ENCODE measurements around the gene ZMYND8. TPM values are rescaled to one million over a fixed set of nuclear protein-coding genes. Genes with fewer than 3 reads are reported as not detected.

ZMYND8 gene
- total RNA-seq, 1 donor from 2014 or later: 86.0 TPM

- H3K4me1 Mint-ChIP-seq: peaks cover 16% of the 10 kb centered on the region
- DNase-seq (ENCODE audit: low read depth, low spot score): no peak
- no peak for TF ChIP-seq CTCF (conservative IDR thresholded peaks at IDR 0.05)
- no peaks in the 10 kb centered on the region for H3K27me3 Mint-ChIP-seq (ENCODE audit: low read depth)
- H3K36me3 Mint-ChIP-seq (ENCODE audit: low read depth): peaks cover 6% of the 10 kb centered on the region
- no peaks in the 10 kb centered on the region for H3K9me3 Mint-ChIP-seq
- no peak overlapping the region for H3K4me3 Mint-ChIP-seq
- no peak overlapping the region for H3K27ac Mint-ChIP-seq (ENCODE audit: unreplicated experiment)
Observed at GRCh38 chr20:47273591-47274235, 82.8 kb downstream of the ZMYND8 start.

- H3K27me3 Mint-ChIP-seq (ENCODE audit: low read depth): no peaks in the 10 kb centered on the region
- H3K9me3 Mint-ChIP-seq: no peaks in the 10 kb centered on the region
- peaks cover 16% of the 10 kb centered on the region for H3K4me1 Mint-ChIP-seq
- peak; percentile 54 for DNase-seq (ENCODE audit: low read depth, low spot score)
- H3K27ac Mint-ChIP-seq (ENCODE audit: unreplicated experiment): no peak overlapping the region
- TF ChIP-seq CTCF (conservative IDR thresholded peaks at IDR 0.05): peak; percentile 96
- H3K4me3 Mint-ChIP-seq: no peak overlapping the region
- peaks cover 3% of the 10 kb centered on the region for H3K36me3 Mint-ChIP-seq (ENCODE audit: low read depth)
Observed at GRCh38 chr20:47272893-47273590, 83.5 kb downstream of the ZMYND8 start.

GRCh38 chr20:47271046-47271615 lies 85.4 kb downstream of the ZMYND8 start:
- Mint-ChIP-seq H3K27ac (ENCODE audit: unreplicated experiment) (no peak overlapping the region), H3K36me3 (ENCODE audit: low read depth) (peaks cover 4% of the 10 kb centered on the region), H3K4me1 (peaks cover 28% of the 10 kb centered on the region), H3K9me3 (no peaks in the 10 kb centered on the region), H3K4me3 (no peak overlapping the region), H3K27me3 (ENCODE audit: low read depth) (no peaks in the 10 kb centered on the region)
- TF ChIP-seq CTCF (conservative IDR thresholded peaks at IDR 0.05): no peak
- DNase-seq (ENCODE audit: low read depth, low spot score): no peak

- Mint-ChIP-seq H3K27ac (ENCODE audit: unreplicated experiment) (peak overlapping the region; percentile 37), H3K4me3 (no peak overlapping the region), H3K27me3 (ENCODE audit: low read depth) (no peaks in the 10 kb centered on the region), H3K9me3 (no peaks in the 10 kb centered on the region), H3K4me1 (peaks cover 25% of the 10 kb centered on the region), H3K36me3 (ENCODE audit: low read depth) (peaks cover 4% of the 10 kb centered on the region)
- TF ChIP-seq CTCF (conservative IDR thresholded peaks at IDR 0.05): no peak
- DNase-seq (ENCODE audit: low read depth, low spot score): no peak
Observed at GRCh38 chr20:47269309-47270165, 87.0 kb downstream of the ZMYND8 start.

GRCh38 chr20:47267621-47268020 lies 88.9 kb downstream of the ZMYND8 start:
- H3K27ac Mint-ChIP-seq (ENCODE audit: unreplicated experiment): peak overlapping the region; percentile 29
- H3K4me3 Mint-ChIP-seq: no peak overlapping the region
- H3K9me3 Mint-ChIP-seq: no peaks in the 10 kb centered on the region
- DNase-seq (ENCODE audit: low read depth, low spot score): no peak
- H3K4me1 Mint-ChIP-seq: peaks cover 15% of the 10 kb centered on the region
- H3K27me3 Mint-ChIP-seq (ENCODE audit: low read depth): no peaks in the 10 kb centered on the region
- H3K36me3 Mint-ChIP-seq (ENCODE audit: low read depth): peaks cover 6% of the 10 kb centered on the region
- no peak for TF ChIP-seq CTCF (conservative IDR thresholded peaks at IDR 0.05)

Measured in neural crest cell (in vitro differentiated cells).